IMR-90 (cell line): Measurements from ENCODE around the gene ZNF440. TPM values are rescaled to one million over a fixed set of nuclear protein-coding genes. Genes with fewer than 3 reads are reported as not detected.

Experiments used
- ATAC-seq: fragments of 200-7000 bp; cut with Tn5 transposase; 2 replicates; pipeline ENCODE4 v1.9.1; 2020; ENCODE audit warnings: low read depth, mild to moderate bottlenecking, moderate library complexity
- BruUV-seq: library from RNA; stranded (reverse); fragments of 400-500 nt; replicated peaks from 2 replicates; lab custom pipeline; 2021; lab: Mats Ljungman, UMichigan
- CTCF ChIA-PET: fragments of 300-600 bp; formaldehyde crosslinking; extraction: SDS; loops from one replicate; lab custom pipeline; 2021; ENCODE audit warnings: antibody characterized with exemption; lab: Yijun Ruan, JAX
- POLR2A ChIA-PET: fragments of 300-600 bp; sonication (Branson Sonifier 250); formaldehyde crosslinking; loops from one replicate; lab custom pipeline; 2022; ENCODE audit warnings: antibody characterized with exemption; ENCODE audit not compliant: unreplicated experiment; lab: Charles Lee
- DNase-seq: peaks from one replicate; pipeline ENCODE4 v3.0.0; 2013
- H2AFZ ChIP-seq: replicated peaks from 2 replicates; pipeline ENCODE3; 2013; ENCODE audit warnings: low read length, mild to moderate bottlenecking; ENCODE audit not compliant: poor library complexity
- H2AK5ac ChIP-seq: 2 replicates; pipeline ENCODE4 v1.6.1; 2013; ENCODE audit warnings: low read depth, low read length, inconsistent platforms
- H2AK9ac ChIP-seq: replicated peaks from 2 replicates; pipeline ENCODE3; 2013; ENCODE audit warnings: mild to moderate bottlenecking, low read depth, low read length, moderate library complexity; ENCODE audit not compliant: poor library complexity
- H2BK120ac ChIP-seq: 2 replicates; pipeline ENCODE4 v1.6.1; 2013; ENCODE audit warnings: low read depth, low read length, inconsistent platforms
- H2BK15ac ChIP-seq: 3 replicates; pipeline ENCODE4 v1.6.1; 2013; ENCODE audit warnings: low read depth, low read length, inconsistent platforms
- H2BK20ac ChIP-seq: 2 replicates; pipeline ENCODE4 v1.6.1; 2013; ENCODE audit warnings: low read depth, mild to moderate bottlenecking, inconsistent platforms, low read length, moderate library complexity
- H2BK5ac ChIP-seq: 2 replicates; pipeline ENCODE4 v1.6.1; 2013; ENCODE audit warnings: mild to moderate bottlenecking, low read depth, low read length, inconsistent platforms; ENCODE audit not compliant: poor library complexity, severe bottlenecking
- H3K14ac ChIP-seq: replicated peaks from 2 replicates; pipeline ENCODE4 v1.6.1; 2013; ENCODE audit warnings: low read depth, low read length, inconsistent platforms
- H3K18ac ChIP-seq: 2 replicates; pipeline ENCODE4 v1.6.1; 2013; ENCODE audit warnings: low read depth, low read length, control low read depth
- H3K23ac ChIP-seq: 2 replicates; pipeline ENCODE4 v1.6.1; 2013; ENCODE audit warnings: low read depth, low read length, inconsistent platforms
- H3K27ac ChIP-seq: 2 replicates; pipeline ENCODE4 v1.5.1; 2013; ENCODE audit warnings: mild to moderate bottlenecking, control low read depth, low read length; ENCODE audit not compliant: insufficient read depth
- H3K27me3 ChIP-seq: 2 replicates; pipeline ENCODE4 v1.6.1; 2013; ENCODE audit warnings: low read length; ENCODE audit not compliant: control insufficient read depth, insufficient read depth
- H3K36me3 ChIP-seq: 2 replicates; pipeline ENCODE4 v1.6.1; 2013; ENCODE audit warnings: low read length, mixed read lengths; ENCODE audit not compliant: control insufficient read depth, insufficient read depth
- H3K4ac ChIP-seq: 2 replicates; pipeline ENCODE4 v1.6.1; 2013; ENCODE audit warnings: low read depth, low read length, inconsistent platforms
- H3K4me1 ChIP-seq: 2 replicates; pipeline ENCODE4 v1.6.1; 2013; ENCODE audit warnings: low read length, mixed read lengths; ENCODE audit not compliant: control insufficient read depth, insufficient read depth
- H3K4me2 ChIP-seq: 2 replicates; pipeline ENCODE4 v1.6.1; 2013; ENCODE audit warnings: low read depth, mild to moderate bottlenecking, control low read depth, low read length, moderate library complexity
- H3K4me3 ChIP-seq: 2 replicates; pipeline ENCODE4 v1.5.1; 2013; ENCODE audit warnings: low read depth, mild to moderate bottlenecking, control low read depth, low read length, moderate library complexity; ENCODE audit not compliant: insufficient read depth
- H3K56ac ChIP-seq: 2 replicates; pipeline ENCODE4 v1.6.1; 2013; ENCODE audit warnings: low read length, inconsistent platforms; ENCODE audit not compliant: insufficient read depth; ENCODE audit errors: extremely low read depth
- H3K79me1 ChIP-seq, 2 experiments: 2 replicates each; pipeline ENCODE4 v1.6.1; 2013; ENCODE audit warnings: low read length in 2 of 2, inconsistent platforms in 1 of 2, low read depth in 1 of 2
- H3K9ac ChIP-seq: 2 replicates; pipeline ENCODE4 v1.6.1; 2013; ENCODE audit warnings: low read depth, low read length, control low read depth
- H3K9me1 ChIP-seq: 2 replicates; pipeline ENCODE4 v1.6.1; 2013; ENCODE audit warnings: low read length, inconsistent platforms; ENCODE audit not compliant: insufficient read depth
- H3K9me3 ChIP-seq: 2 replicates; pipeline ENCODE4 v1.6.1; 2013; ENCODE audit warnings: low read length; ENCODE audit not compliant: control insufficient read depth, insufficient read depth
- H4K20me1 ChIP-seq: 2 replicates; pipeline ENCODE4 v1.6.1; 2013; ENCODE audit warnings: low read length, inconsistent platforms; ENCODE audit not compliant: insufficient read depth
- H4K5ac ChIP-seq: 2 replicates; pipeline ENCODE4 v1.6.1; 2013; ENCODE audit warnings: mild to moderate bottlenecking, low read depth, low read length, control low read depth
- H4K8ac ChIP-seq, 2 experiments: 2 replicates each; pipeline ENCODE4 v1.6.1; 2013; ENCODE audit warnings: low read depth in 2 of 2, low read length in 2 of 2, control low read depth in 1 of 2, inconsistent platforms in 1 of 2
- H4K91ac ChIP-seq: 2 replicates; pipeline ENCODE4 v1.6.1; 2013; ENCODE audit warnings: low read depth, low read length, inconsistent platforms; ENCODE audit not compliant: insufficient read depth
- BHLHE40 ChIP-seq: fragments of 150-350 bp; IDR thresholded peaks from 2 replicates; pipeline ENCODE4 v1.6.1; 2016; ENCODE audit warnings: mild to moderate bottlenecking, low read depth, low read length
- CEBPB ChIP-seq: IDR thresholded peaks from 2 replicates; pipeline ENCODE4 v1.6.1; 2012; ENCODE audit warnings: low read depth, low read length, improper control_type of control experiment
- CHD1 ChIP-seq: IDR thresholded peaks from 2 replicates; pipeline ENCODE4 v1.6.1; 2012; ENCODE audit warnings: low read depth, low read length, improper control_type of control experiment
- CTCF ChIP-seq: conservative IDR thresholded peaks from 2 replicates; pipeline ENCODE4 v1.5.1; 2012; ENCODE audit warnings: mild to moderate bottlenecking, low read depth, low read length, improper control_type of control experiment
- ELK1 ChIP-seq: fragments of 150-350 bp; IDR thresholded peaks from 2 replicates; pipeline ENCODE4 v1.6.1; 2016; ENCODE audit warnings: low read depth, mild to moderate bottlenecking, low read length, moderate library complexity, borderline replicate concordance
- FOS ChIP-seq: fragments of 150-350 bp; IDR thresholded peaks from 2 replicates; pipeline ENCODE4 v1.6.1; 2016; ENCODE audit warnings: low read depth, low read length
- MAFK ChIP-seq: IDR thresholded peaks from 2 replicates; pipeline ENCODE4 v1.6.1; 2012; ENCODE audit warnings: low read depth, low read length, improper control_type of control experiment
- MAZ ChIP-seq: IDR thresholded peaks from 2 replicates; pipeline ENCODE4 v1.6.1; 2012; ENCODE audit warnings: low read depth, mild to moderate bottlenecking, low read length, improper control_type of control experiment, moderate library complexity, borderline replicate concordance
- MXI1 ChIP-seq: IDR thresholded peaks from 2 replicates; pipeline ENCODE4 v1.6.1; 2012; ENCODE audit warnings: low read depth, mild to moderate bottlenecking, low read length, moderate library complexity, borderline replicate concordance
- NFE2L2 ChIP-seq: fragments of 150-350 bp; IDR thresholded peaks from 2 replicates; pipeline ENCODE4 v1.6.1; 2016; ENCODE audit warnings: low read depth, mild to moderate bottlenecking, low read length
- POLR2A ChIP-seq: IDR thresholded peaks from 2 replicates; pipeline ENCODE4 v1.6.1; 2012; ENCODE audit warnings: mild to moderate bottlenecking, low read depth, low read length
- RAD21 ChIP-seq: IDR thresholded peaks from 2 replicates; pipeline ENCODE4 v1.6.1; 2012; ENCODE audit warnings: low read length, improper control_type of control experiment
- RCOR1 ChIP-seq: IDR thresholded peaks from 2 replicates; pipeline ENCODE4 v1.6.1; 2012; ENCODE audit warnings: mild to moderate bottlenecking, low read length, improper control_type of control experiment; ENCODE audit not compliant: insufficient replicate concordance
- RFX5 ChIP-seq: IDR thresholded peaks from 2 replicates; pipeline ENCODE4 v1.8.0; 2012; ENCODE audit warnings: low read depth, mild to moderate bottlenecking, low read length, moderate library complexity
- SMC3 ChIP-seq: fragments of 150-350 bp; IDR thresholded peaks from 2 replicates; pipeline ENCODE4 v1.6.1; 2016; ENCODE audit warnings: low read depth, mild to moderate bottlenecking, antibody characterized with exemption, low read length, moderate library complexity
- USF2 ChIP-seq: fragments of 150-350 bp; IDR thresholded peaks from 2 replicates; pipeline ENCODE4 v1.6.1; 2017; ENCODE audit warnings: mild to moderate bottlenecking, antibody characterized with exemption, low read length, low read depth
- WGBS, 2 experiments: methylation state at CpG; one replicate each; pipeline versions ENCODE4 v1.1.5 to v1.1.7; 2013; ENCODE audit warnings: missing lambda C conversion rate in 2 of 2; ENCODE audit not compliant: insufficient read length in 1 of 2; ENCODE audit errors: extremely low coverage in 2 of 2; 5-methylcytosine and 5-hydroxymethylcytosine counted together
- dilution Hi-C: fragments of 300-500 bp; cut with HindIII; formaldehyde crosslinking; loops from one replicate; pipeline ENCODE4 v1.14.3; 2018; ENCODE audit warnings: low sequenced_read_pairs; ENCODE audit not compliant: unreplicated experiment
- in situ Hi-C: fragments of 300-500 bp; cut with MboI; formaldehyde crosslinking; loops from 3 replicates; pipeline ENCODE4 v1.14.3; 2019; ENCODE audit warnings: low sequenced_read_pairs, inconsistent platforms, mixed read lengths
- intact Hi-C: fragments of 100-400 bp; cut with micrococcal nuclease; formaldehyde crosslinking; loops from 2 replicates; pipeline ENCODE4 v1.10.0; 2022
- polyA plus RNA-seq, 3 experiments: library from polyadenylated mRNA; depleted of rRNA; stranded (reverse); fragments of >200 nt; gene quantifications; 2 replicates each; pipeline ENCODE4 v1.2.3, GENCODE V29; 2012; ENCODE audit warnings: low replicate concordance in 1 of 3
- total RNA-seq: library from RNA; depleted of rRNA; stranded (reverse); fragments of >200 nt; gene quantifications from 2 replicates; pipeline ENCODE4 v1.2.3, GENCODE V29; 2012

ZNF440 gene
- total and polyA plus RNA-seq, 2 of the 4 experiments (the other 2 are of a cell fraction): 2.8 to 8.4 TPM

GRCh38 chr19:11860721-11861120 lies 46.6 kb downstream of the ZNF440 start:
- Histone ChIP-seq H4K91ac (no peak overlapping the region), H3K4ac (no peak overlapping the region), H3K36me3 (peaks cover 13% of the 10 kb centered on the region), H4K20me1 (no peaks in the 10 kb centered on the region), H2BK120ac (no peak overlapping the region), H3K9me3 (peaks cover 63% of the 10 kb centered on the region), H3K79me1 (peaks cover 4 to 7% of the 10 kb centered on the region in 2 experiments; a peak in 3 of 4 replicates), H3K9ac (no peak overlapping the region), H3K4me1 (no peaks in the 10 kb centered on the region), H4K5ac (no peak overlapping the region), H3K27ac (no peak overlapping the region), H3K9me1 (no peaks in the 10 kb centered on the region), H3K23ac (no peak overlapping the region), H3K27me3 (no peaks in the 10 kb centered on the region), H2AK9ac (no peak overlapping the region), H2BK5ac (no peak overlapping the region), H2AFZ (no peak overlapping the region), H2BK15ac (no peak overlapping the region), H4K8ac (no peak overlapping the region), H3K14ac (no peak overlapping the region), H3K56ac (no peak overlapping the region), H2BK20ac (no peak overlapping the region), H3K4me2 (no peak overlapping the region), H3K4me3 (no peak overlapping the region), H2AK5ac (no peak overlapping the region), H3K18ac (no peak overlapping the region)
- ChIA-PET CTCF (no interaction called here), POLR2A (no interaction called here)
- TF ChIP-seq CEBPB (no peak), RCOR1 (no peak), FOS (no peak), RAD21 (no peak), SMC3 (no peak), MXI1 (no peak), NFE2L2 (no peak), MAFK (no peak), CTCF (no peak), RFX5 (no peak), CHD1 (no peak), ELK1 (no peak), BHLHE40 (no peak), POLR2A (no peak), USF2 (no peak), MAZ (no peak)
- no peak for ATAC-seq
- in situ Hi-C loops: no loop called here
- WGBS, 2 experiments: 86% methylated on average over 1 of the region's 7 CpGs; no CpG with 5 or more reads in 1 of the 2 experiments
- no TSS peak for BruUV-seq
- no peak for DNase-seq
- intact Hi-C loops: no loop called here
- dilution Hi-C loops: no loop called here
